PC-9 (cell line): Measurements from ENCODE around the gene DLGAP1.

Source experiments
- EZH2 ChIP-seq: fragments of 200-600 bp; sonication (generic); IDR thresholded peaks from 2 replicates; pipeline ENCODE4 v1.8.0; 2017; ENCODE audit warnings: antibody characterized with exemption, low read depth
- TF ChIP-seq, protein P1 (sequence below): fragments of 200-600 bp; sonication (generic); conservative IDR thresholded peaks from 2 replicates; pipeline ENCODE4 v1.6.1; 2017; ENCODE audit warnings: mixed run types, antibody characterized with exemption, mild to moderate bottlenecking, moderate library complexity

DNA sequence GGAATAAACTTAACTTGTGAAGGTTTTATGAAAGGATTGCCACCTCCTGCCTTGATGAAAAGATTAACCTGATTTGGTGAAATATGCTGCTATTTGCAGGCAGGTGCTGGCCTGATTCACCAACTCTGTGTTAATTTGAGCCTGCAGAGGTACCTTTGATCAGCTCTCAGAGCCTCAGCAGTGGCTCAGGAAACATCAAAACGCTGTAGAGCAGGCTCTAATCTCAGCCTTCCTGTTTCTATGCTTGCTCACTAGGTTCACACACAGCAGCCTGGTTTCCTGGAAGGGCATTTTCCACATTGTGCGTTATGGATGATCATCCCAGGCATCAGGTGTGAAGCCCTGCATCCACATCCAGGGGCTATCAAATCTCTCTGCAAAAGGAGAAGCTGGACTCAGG is 988.2 kb downstream of the DLGAP1 start:
- TF ChIP-seq, protein P1, sequence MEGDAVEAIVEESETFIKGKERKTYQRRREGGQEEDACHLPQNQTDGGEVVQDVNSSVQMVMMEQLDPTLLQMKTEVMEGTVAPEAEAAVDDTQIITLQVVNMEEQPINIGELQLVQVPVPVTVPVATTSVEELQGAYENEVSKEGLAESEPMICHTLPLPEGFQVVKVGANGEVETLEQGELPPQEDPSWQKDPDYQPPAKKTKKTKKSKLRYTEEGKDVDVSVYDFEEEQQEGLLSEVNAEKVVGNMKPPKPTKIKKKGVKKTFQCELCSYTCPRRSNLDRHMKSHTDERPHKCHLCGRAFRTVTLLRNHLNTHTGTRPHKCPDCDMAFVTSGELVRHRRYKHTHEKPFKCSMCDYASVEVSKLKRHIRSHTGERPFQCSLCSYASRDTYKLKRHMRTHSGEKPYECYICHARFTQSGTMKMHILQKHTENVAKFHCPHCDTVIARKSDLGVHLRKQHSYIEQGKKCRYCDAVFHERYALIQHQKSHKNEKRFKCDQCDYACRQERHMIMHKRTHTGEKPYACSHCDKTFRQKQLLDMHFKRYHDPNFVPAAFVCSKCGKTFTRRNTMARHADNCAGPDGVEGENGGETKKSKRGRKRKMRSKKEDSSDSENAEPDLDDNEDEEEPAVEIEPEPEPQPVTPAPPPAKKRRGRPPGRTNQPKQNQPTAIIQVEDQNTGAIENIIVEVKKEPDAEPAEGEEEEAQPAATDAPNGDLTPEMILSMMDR: no peak
- TF ChIP-seq EZH2: no peak
